Measurements from ENCODE around the gene GUCA2B. TPM values are rescaled to one million over a fixed set of nuclear protein-coding genes. Genes with fewer than 3 reads are reported as not detected.

Gene GUCA2B
- total RNA-seq (2022): not detected in 2 replicates
- percentile 0 among the genes with signal in this experiment for Bru-seq, nascent RNA
- not detected for BruChase-seq, experiment 1, labeled RNA remaining after a 6-hour chase
- not detected for BruChase-seq, experiment 2, labeled RNA remaining after a 2-hour chase
- long read RNA-seq, partial matches to known transcripts: 0 of 2 reads
- long read RNA-seq, other reads (novel, unspliced or antisense): 0 of 2 reads

DNA sequence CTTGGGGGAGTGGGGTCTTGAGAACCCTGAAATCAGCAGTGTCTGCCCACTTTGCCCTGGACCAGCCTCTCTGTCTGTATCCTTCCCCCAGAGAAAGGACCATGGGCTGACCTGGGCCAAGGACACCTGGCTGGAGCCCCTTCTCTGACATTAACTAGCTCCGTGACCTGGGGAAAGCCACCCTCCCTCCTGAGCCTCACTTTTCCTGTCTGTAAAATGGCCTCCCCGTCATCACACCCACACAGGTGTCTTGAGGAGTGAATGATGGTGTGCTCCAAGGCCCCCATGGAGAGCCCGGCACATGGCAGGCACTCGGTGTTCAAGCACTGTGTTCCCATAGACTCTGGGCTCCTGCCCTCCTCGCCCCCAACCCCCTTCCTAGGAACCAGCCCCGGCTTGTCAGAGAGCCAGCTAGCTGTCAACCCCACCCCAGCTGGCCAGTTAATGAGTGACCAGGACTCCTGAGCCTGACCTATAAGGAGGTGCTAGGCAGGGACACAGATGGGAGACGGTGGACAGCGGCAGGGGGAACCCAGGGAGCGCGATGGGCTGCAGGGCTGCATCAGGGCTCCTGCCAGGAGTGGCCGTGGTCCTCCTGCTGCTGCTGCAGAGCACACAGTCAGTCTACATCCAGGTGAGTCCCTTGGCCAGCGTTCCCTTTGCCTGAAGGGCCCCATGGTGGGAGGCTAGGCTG lies at the start of gene GUCA2B:
Gene GUCA2B, plus strand, starts transcription at position 504 of the 694 bp plus-strand sequence. Its CDS starts 41 bp downstream, at position 545.
- CTCF ChIA-PET: interaction anchor here (2.1 kb wide), 1 partner anchor 20 kb away, joined by 8 read pairs; no protein-coding TSS in a partner anchor

DNA sequence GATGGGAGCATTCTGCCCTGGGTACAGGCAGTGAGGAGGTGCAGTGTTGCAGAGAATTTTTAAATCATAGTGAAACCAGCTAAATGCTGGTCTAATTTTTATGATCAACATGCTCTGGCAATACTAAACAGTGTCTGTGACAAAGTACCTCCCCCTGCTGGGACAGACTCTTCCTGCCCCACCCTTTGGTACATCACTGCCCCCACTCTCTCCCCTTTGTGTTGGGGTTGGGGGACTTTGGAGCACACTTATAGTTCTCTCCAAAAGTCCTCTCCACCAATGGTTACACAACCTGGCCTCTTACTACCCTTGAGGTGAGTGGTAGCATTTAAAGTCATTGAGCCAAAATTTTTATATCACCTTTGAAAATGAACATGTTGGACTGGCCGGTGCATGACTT lies 48.2 kb upstream of the GUCA2B start:
- BruUV-seq (replicated peaks): no TSS peak
- TF ChIP-seq, protein P1, sequence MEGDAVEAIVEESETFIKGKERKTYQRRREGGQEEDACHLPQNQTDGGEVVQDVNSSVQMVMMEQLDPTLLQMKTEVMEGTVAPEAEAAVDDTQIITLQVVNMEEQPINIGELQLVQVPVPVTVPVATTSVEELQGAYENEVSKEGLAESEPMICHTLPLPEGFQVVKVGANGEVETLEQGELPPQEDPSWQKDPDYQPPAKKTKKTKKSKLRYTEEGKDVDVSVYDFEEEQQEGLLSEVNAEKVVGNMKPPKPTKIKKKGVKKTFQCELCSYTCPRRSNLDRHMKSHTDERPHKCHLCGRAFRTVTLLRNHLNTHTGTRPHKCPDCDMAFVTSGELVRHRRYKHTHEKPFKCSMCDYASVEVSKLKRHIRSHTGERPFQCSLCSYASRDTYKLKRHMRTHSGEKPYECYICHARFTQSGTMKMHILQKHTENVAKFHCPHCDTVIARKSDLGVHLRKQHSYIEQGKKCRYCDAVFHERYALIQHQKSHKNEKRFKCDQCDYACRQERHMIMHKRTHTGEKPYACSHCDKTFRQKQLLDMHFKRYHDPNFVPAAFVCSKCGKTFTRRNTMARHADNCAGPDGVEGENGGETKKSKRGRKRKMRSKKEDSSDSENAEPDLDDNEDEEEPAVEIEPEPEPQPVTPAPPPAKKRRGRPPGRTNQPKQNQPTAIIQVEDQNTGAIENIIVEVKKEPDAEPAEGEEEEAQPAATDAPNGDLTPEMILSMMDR (IDR thresholded peaks at IDR 0.05; ENCODE audit: unreplicated experiment): no peak
- H3K36me3 Mint-ChIP-seq (ENCODE audit: insufficient read depth, unreplicated experiment): no peaks in the 10 kb centered on the region
- CTCF ChIA-PET: no interaction called here
- H3K4me3 Mint-ChIP-seq (ENCODE audit: low read depth, unreplicated experiment): no peak overlapping the region
- intact Hi-C loops (cut with micrococcal nuclease; ENCODE audit: unreplicated experiment): no loop called here
- no peak for DNase-seq
- H3K9me3 Mint-ChIP-seq (ENCODE audit: low read depth, unreplicated experiment): no peaks in the 10 kb centered on the region
- no peak overlapping the region for H3K27ac Mint-ChIP-seq (ENCODE audit: unreplicated experiment)
- H3K4me1 Mint-ChIP-seq (ENCODE audit: low read depth, unreplicated experiment): no peaks in the 10 kb centered on the region
- H3K27me3 Mint-ChIP-seq (ENCODE audit: unreplicated experiment): peaks cover 48% of the 10 kb centered on the region

More for the DNA sequence above, at the start of gene GUCA2B:
- H3K27ac Mint-ChIP-seq (ENCODE audit: unreplicated experiment): no peak within 1 kb of the TSS
- H3K4me1 Mint-ChIP-seq (ENCODE audit: low read depth, unreplicated experiment): peaks cover 30% of the 10 kb centered on the region
- no peaks in the 10 kb centered on the region for H3K36me3 Mint-ChIP-seq (ENCODE audit: insufficient read depth, unreplicated experiment)
- peak; percentile 28 for DNase-seq
- no peak within 1 kb of the TSS for H3K4me3 Mint-ChIP-seq (ENCODE audit: low read depth, unreplicated experiment)
- intact Hi-C loops (cut with micrococcal nuclease; ENCODE audit: unreplicated experiment): no loop called here
- no peaks in the 10 kb centered on the region for H3K9me3 Mint-ChIP-seq (ENCODE audit: low read depth, unreplicated experiment)
- BruUV-seq (replicated peaks): no TSS peak
- TF ChIP-seq, protein P1 (IDR thresholded peaks at IDR 0.05; ENCODE audit: unreplicated experiment): no peak
- peaks cover 30% of the 10 kb centered on the region for H3K27me3 Mint-ChIP-seq (ENCODE audit: unreplicated experiment)

DNA sequence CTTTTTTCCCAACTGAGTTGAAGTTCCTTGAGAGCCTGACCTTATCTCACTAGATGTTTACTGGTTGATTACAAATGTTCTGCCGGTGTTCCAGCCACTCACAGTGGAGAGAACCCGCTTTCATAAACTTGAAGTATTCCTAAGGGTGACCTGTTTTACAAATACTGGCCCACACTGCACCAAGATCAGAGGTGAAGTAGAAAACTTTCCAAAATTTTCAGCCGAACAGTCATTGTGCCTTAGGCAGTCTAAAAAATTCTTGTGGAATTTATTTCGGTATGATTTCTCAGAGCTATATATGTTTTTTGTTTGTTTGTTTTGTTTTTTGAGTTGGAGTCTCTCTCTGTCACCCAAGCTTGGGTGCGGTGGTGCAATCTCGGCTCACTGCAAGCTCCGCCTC lies 44.9 kb upstream of the GUCA2B start:
- TF ChIP-seq, protein P1 (IDR thresholded peaks at IDR 0.05; ENCODE audit: unreplicated experiment): no peak
- H3K36me3 Mint-ChIP-seq (ENCODE audit: insufficient read depth, unreplicated experiment): no peaks in the 10 kb centered on the region
- no peak for DNase-seq
- no peak overlapping the region for H3K4me3 Mint-ChIP-seq (ENCODE audit: low read depth, unreplicated experiment)
- H3K27ac Mint-ChIP-seq (ENCODE audit: unreplicated experiment): no peak overlapping the region
- CTCF ChIA-PET: no interaction called here
- no peaks in the 10 kb centered on the region for H3K9me3 Mint-ChIP-seq (ENCODE audit: low read depth, unreplicated experiment)
- intact Hi-C loops (cut with micrococcal nuclease; ENCODE audit: unreplicated experiment): no loop called here
- no TSS peak for BruUV-seq (replicated peaks)
- H3K27me3 Mint-ChIP-seq (ENCODE audit: unreplicated experiment): peaks cover 33% of the 10 kb centered on the region
- no peaks in the 10 kb centered on the region for H3K4me1 Mint-ChIP-seq (ENCODE audit: low read depth, unreplicated experiment)

DNA sequence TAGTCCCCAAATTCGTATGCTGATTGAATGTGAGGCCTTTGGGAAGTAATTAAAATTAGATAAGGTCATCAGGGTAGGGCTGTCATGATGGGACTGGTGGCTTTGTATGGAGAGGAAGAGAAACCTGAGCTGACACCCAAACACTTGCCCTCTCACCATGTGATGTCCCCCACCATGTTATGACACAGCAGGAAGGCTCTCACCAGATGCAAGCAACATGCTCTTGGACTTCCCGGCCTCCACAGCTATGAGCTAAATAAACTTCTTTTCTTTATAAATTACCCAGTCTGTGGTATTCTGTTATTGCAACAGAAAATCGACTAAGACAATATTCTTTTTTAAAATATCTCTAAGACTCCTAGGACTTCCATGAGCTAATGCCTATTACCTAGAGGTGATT lies 43.6 kb upstream of the GUCA2B start:
- BruUV-seq (replicated peaks): no TSS peak
- intact Hi-C loops (cut with micrococcal nuclease; ENCODE audit: unreplicated experiment): no loop called here
- H3K36me3 Mint-ChIP-seq (ENCODE audit: insufficient read depth, unreplicated experiment): no peaks in the 10 kb centered on the region
- peaks cover 20% of the 10 kb centered on the region for H3K27me3 Mint-ChIP-seq (ENCODE audit: unreplicated experiment)
- CTCF ChIA-PET: no interaction called here
- H3K9me3 Mint-ChIP-seq (ENCODE audit: low read depth, unreplicated experiment): no peaks in the 10 kb centered on the region
- DNase-seq: no peak
- TF ChIP-seq, protein P1 (IDR thresholded peaks at IDR 0.05; ENCODE audit: unreplicated experiment): no peak
- H3K27ac Mint-ChIP-seq (ENCODE audit: unreplicated experiment): no peak overlapping the region
- no peak overlapping the region for H3K4me3 Mint-ChIP-seq (ENCODE audit: low read depth, unreplicated experiment)
- no peaks in the 10 kb centered on the region for H3K4me1 Mint-ChIP-seq (ENCODE audit: low read depth, unreplicated experiment)

Data from Calu3 (cell line).